NCI-H146 treated with DMSO at 0.1 percent for 48 hours (cell line): ENCODE measurements around the gene ANKAR.
A peak's percentile ranks its signal among the peaks of the same experiment; 100 is the strongest.
"Not testable (repeated sequence)": the region's sequence is repeated elsewhere in the genome, so short reads cannot be mapped to it uniquely, and the experiment has no call there.

Source experiments
- DNase-seq: peaks from one replicate; lab custom pipeline; 2025; ENCODE audit not compliant: unreplicated experiment; lab: John Stamatoyannopoulos, UW

The ANKAR gene

GRCh38 chr2:189657867-189658266 lies 16.6 kb upstream of the ANKAR start:
- DNase-seq = no peak

DNA sequence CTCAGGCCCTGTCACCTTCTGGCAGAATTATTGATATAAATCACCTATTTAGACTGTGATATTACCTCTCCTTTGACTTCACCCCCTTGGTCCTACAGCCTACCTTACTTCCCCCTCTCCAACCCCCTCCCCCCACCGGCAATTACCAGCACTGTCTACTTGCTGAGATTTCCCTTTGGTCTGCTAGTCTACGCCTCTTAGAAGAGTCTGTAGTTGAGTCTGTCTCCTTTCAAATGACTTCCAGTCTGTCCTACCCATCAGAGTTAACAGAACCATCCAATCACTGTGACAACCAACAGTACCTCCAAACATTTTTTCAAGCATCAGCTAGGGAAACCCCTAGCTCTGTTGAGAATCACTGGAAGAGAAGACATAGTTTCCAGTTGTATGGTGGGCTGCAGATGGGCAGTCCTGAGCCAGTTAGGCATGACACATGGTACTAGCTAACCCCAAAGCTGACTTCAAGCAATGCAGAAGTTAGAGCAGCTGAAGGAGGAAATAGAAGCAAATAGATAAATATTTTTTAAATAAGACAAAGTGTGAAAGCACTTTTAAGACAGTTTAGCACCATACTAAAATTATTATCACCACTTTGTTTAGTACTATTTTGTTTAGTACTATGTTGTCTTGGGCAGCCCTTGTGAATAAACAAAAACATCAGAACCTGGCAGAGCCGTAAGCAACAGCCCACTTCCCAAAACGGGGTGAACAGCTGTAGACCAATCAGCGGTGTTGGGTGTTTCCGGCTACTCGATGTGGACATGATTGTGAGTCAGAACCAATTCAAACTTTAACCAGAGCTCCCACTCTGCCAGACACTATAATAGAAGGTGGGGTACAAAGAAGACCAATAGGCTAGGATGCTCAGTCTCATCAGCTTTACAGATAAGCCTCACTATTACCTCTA lies 15.9 kb upstream of the ANKAR start:
- DNase-seq = no peak

GRCh38 chr2:189659734-189660133 lies 14.7 kb upstream of the ANKAR start:
- DNase-seq = no peak

- no peak for DNase-seq
Observed at GRCh38 chr2:189660803-189661147, 13.7 kb upstream of the ANKAR start.

- DNase-seq = peak; percentile 95
Observed at GRCh38 chr2:189661148-189661956, 13.1 kb upstream of the ANKAR start, which contains the start of gene ASNSD1. Gene ASNSD1 (plus strand): TSS chr2:189661459. CDS start chr2:189666133, 4,674 bp downstream.

GRCh38 chr2:189661957-189662321 lies 12.5 kb upstream of the ANKAR start:
- no peak for DNase-seq

GRCh38 chr2:189662669-189663226 lies 11.7 kb upstream of the ANKAR start:
- DNase-seq = no peak

DNA sequence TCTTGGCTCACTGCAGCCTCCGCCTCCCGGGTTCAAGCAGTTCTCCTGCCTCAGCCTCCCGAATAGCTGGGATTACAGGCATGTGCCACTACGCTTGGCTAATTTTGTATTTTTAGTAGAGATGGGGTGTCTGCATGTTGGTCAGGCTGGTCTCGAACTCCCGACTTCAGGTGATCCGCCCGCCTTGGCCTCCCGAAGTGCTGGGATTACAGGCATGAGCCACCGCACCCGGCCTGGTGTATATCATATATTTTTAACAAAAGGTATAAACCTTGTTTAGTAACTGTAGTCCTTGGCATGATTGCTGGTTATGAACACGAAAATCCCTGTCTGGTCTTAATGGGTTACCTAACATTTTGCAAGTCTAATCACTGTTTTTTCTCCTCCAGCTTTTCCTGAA lies 11.2 kb upstream of the ANKAR start:
- not testable (repeated sequence) for DNase-seq

GRCh38 chr2:189669913-189670312 lies 4.6 kb upstream of the ANKAR start:
- DNase-seq = no peak

DNA sequence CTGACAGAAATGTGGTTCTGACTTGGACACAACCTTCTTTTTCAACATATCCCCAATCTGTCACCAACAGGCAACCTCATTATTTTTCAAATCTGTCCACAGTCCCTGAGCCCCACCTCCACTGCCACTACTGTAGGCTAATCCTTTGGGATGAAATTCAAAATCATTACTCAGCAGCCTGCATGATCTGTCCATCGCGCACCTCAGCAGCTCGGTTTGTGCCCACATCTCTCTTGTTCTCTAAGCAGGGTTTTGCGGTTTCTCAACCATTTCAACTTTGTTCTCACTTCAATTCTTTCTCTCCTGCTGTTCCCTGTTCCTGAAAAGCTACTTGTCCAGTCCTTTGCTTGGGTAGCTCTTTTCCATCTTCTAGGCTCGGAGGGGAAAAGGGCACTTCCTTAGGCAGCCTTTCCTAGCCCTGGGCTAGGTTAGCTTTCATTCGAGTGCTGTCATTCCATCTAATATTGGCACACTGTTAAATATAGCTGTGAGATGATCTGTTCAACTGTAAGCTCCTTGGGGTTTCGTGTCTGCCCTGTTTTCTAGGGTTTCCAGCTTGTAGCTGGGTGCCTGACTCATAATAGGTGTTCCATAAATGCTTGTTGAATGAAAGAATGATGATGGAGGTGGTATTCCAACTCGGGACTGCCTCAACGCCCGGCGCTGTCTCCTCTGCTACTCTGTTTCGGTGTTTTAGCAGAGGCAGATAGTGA lies 653 bp upstream of the ANKAR start:
- no peak for DNase-seq

GRCh38 chr2:189676471-189676870 lies 2.0 kb downstream of the ANKAR start:
- no peak for DNase-seq

DNA sequence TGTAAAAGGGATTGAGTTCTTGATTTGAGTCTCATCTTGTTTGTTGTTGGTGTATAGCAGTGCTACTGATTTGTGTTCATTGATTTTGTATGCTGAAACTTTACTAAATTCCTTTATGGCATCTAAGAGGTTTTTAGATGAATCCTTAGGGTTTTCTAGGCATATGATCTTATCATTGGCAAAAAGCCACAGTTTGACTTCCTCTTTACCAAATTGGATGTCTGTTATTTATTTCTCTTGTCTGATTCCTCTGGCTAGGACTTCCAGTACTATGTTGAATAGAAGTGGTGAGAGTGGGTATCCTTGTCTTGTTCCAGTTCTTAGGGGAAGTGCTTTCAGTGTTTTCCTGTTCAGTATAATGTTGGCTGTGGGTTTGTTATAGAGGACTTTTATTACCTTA lies 4.8 kb downstream of the ANKAR start:
- DNase-seq = no peak

- DNase-seq = no peak
Observed at GRCh38 chr2:189681203-189681602, 6.7 kb downstream of the ANKAR start.

GRCh38 chr2:189681903-189682302 lies 7.4 kb downstream of the ANKAR start:
- DNase-seq = no peak

DNA sequence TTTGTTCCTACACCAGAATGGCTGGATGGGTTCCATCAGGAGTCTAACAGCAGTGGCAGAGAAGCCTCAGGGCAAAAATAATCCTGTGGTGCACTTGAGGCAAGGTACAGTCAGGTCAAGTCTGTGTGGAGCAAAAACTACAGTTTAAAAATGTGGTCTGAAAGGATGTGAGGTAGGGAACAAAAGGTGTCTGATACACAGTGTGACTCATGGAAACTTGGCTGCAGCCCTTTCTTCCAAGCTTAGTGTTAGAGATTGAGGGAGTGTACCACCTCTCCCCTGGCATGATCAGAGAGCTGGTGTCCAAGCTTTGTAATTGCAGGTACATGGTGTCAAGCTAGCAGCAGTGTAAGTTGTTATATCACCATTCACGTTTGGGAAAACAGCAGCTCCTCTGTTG lies 8.9 kb downstream of the ANKAR start:
- DNase-seq = no peak

- no peak for DNase-seq
Observed at GRCh38 chr2:189684811-189685210, 10.3 kb downstream of the ANKAR start.

- DNase-seq = no peak
Observed at GRCh38 chr2:189685540-189686229, 11.2 kb downstream of the ANKAR start.

DNA sequence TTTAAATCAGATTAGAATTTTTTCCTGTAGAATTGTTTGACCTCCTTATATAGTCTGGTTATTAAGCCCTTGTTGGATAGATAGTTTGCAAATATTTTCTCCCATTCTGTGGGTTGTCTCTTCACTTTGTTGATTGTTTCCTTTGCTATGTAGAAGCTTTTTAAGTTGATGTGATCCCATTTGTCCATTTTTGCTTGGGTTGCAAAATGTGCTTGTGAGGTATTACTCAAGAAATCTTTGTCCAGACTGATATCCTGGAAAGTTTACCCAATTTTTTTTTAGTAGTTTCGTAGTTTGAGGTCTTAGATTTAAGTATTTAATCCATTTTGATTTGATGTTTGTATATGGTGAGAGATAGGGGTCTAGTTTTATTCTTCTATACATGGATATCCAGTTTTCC lies 13.3 kb downstream of the ANKAR start:
- DNase-seq = not testable (repeated sequence)

GRCh38 chr2:189696223-189696622 lies 21.8 kb downstream of the ANKAR start:
- no peak for DNase-seq

DNA sequence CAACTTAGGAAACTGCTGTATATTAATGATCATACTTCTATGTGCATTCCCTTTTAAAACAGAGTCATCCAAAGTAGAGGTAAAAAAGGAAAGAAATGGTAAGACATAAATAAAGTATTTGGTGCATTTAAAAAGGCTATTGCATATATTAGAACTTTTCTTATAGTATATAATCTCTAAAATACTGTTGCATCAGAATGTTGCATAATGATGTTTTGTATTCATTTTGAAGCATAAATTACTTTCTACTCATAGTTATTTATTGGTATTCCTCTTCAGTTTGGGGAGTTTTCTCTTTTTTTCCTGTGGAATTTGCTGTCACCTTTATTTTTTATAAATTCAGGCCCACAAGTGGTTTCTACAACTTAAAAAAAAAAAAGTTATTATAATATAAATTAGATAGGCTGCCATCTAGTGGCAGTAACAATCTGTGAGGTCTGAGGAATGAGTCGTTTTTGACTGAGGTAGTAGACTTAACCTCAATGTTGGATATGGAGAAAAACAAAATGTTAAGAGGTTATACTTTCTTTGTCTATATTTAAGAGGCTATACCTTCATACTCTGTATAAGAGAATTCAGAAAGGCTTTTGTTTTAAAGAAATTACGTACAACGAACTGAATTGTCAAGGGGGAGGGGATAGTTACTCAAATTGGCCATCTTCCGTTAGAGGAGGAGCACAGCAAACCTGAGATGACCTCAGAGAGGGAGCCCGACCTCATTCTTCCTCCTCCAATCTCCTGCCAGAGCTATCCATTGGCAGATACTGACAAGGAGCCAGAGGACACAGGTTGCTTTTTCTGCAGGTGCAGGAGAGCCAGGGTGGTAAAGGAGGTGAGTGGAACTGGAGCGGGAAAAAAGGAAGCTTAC lies 23.8 kb downstream of the ANKAR start:
- peak; percentile 53 for DNase-seq
